T-helper 2 cell treated with Interferon-gamma antibody and Interleukin-4, amounts not matched to agents 100 ng/mL and 5 ng/mL, for 36 hours (primary cell): ENCODE data around the gene ENOX1. TPM values are rescaled to one million over a fixed set of nuclear protein-coding genes. Genes with fewer than 3 reads are reported as not detected.

Experiments
- intact Hi-C: fragments of 100-400 bp; cut with micrococcal nuclease; formaldehyde crosslinking; loops from one replicate; pipeline ENCODE4 v1.15.1; 2023
- total RNA-seq: library from RNA; stranded (reverse); gene quantifications from 2 replicates; pipeline ENCODE4 v1.2.3, GENCODE V29; 2022

The ENOX1 gene
- total RNA-seq, 1 donor from 2014 or later, result not detected

DNA sequence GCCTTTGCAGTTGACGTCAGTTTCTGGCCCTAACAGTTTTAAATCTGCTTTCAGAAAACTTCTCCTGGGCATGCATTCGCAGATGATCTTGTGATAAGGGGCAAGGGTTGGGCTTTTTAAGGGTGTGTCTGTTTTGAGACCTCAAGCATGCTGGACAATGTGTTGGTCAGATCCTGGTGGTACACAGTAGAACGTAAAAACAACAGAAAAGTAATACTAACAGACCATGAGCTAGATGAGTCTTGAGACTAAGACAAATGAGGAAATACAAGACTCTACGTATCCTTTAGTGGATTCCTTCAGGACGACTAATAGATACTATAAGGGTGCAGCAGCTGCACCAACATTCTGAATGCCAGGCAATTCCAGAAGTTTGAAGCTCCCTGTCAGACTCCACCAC, 525.8 kb downstream of the ENOX1 start:
- intact Hi-C loops, result no loop called here

DNA sequence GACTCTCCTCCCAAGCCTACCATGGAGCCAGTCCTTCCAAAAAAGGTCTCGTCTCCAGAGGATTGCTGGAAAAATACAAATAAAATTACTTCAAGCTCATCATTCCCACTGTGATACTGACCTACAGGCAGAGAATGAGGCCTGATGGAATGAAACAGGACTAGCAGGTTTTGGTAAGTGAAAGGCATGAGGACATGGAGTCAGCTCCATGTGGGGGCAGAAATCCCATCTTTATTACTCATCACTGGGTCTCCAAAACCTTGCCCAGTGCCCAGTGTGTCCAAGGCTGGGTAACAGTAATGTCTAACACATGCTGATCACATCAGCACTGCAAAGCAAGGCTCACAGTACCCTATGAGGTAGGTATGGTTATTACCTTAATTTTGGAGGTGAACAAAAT, 528.0 kb downstream of the ENOX1 start:
- intact Hi-C loops, result no loop called here

DNA sequence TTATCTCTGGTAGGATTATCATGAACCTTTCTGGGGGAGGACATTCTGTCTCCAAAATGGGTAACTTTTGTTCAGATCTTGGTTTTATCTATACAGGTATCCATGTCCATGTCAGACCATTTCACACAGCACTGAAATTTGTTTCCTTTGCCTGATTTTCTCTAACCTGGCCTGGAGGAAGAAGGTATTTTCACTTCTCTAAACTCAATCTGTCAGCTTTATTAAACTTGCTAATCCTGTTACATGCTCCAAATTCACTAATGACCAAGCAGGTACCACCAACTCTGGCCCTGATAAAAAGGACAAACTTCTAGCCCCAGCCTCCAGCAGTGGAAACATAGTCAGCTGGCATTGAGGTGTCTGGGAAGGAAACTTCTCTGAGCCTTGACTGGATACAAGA, 529.0 kb downstream of the ENOX1 start:
- intact Hi-C loops, result no loop called here

DNA sequence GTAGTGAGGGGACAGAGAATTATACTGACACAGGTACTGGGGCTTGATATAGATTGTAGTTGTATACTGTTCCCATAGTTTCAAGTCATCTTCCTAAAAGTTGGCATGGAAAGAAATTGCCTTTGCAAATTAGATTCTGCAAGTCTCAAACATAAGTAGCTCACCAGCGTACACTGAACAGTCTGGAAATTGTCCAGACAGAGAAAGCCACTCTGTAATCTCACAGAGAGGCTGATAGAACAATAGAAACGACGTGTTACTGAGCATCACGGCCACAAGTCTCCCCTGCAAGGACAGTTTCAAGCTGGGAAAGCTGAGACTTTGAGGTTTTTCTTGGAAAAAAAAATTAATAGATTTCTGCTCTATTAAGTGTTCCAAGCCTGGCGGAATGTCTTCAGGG, 534.8 kb downstream of the ENOX1 start:
- intact Hi-C loops, result no loop called here

DNA sequence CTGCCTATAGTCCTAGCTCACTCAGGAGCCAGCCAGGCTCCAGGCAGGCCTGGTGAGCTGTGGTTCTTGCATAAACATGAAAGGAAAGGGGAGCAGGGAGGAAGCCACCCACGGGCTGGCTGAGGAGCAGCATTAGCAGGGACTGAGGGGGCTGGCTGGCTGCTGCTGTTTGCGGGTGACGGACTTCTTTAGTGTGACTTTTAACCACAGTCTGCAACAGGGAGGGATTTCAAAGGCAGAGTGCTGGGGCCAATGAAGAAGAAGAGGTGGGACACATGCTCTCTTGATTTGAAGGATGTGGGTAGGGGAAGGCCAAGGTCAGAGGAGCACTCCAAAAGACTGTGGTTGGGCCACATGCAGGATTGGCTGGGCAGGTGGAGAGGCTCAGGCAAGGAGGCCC, 540.4 kb downstream of the ENOX1 start:
- intact Hi-C loops, result no loop called here

DNA sequence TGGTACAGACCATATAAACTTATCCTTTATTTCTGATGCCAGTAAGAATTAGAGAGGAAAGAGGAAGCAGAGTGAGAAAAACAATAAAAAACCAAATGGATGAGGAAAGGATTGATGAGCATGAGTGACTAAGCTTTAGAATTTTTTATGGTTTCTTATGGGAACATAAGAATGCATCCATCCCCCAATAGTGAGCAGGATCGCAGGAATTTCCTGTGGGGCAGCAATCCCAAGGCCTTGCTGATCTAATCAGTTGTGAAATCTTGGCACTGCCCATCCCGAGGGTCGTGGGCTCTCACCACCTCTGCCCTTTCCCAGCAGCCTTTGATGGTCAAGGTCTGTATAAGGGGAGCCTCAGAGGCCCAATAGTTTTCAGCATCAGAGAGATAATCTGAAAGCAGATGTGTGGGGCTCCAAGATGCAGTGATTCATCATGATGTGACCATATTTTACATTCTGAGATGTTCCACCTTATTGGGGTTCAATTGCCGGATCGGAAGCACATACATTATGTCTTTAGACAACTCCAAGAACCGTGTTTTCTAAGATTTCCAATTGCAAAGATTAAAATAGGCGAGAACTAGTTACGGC, 541.3 kb downstream of the ENOX1 start:
- intact Hi-C loops, result no loop called here

DNA sequence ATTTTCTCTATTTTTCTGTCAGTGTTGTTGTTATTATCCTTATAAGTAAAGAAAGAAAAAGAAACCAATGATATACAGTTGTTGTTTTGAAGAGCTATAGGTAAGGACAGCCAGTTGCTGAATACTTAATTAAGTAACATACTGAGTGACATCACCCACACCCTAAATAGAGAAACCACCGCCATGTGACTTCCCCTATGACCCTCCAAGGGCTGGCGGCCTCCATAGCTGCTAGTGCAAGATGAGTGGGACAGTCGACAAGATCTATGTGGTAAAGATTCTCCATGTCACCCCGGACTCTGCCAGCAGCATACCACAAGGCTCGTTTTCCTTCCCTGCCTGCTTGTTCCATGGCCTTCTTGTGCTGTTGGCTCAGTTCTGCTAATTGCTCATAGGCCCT, 542.3 kb downstream of the ENOX1 start:
- intact Hi-C loops, result no loop called here

DNA sequence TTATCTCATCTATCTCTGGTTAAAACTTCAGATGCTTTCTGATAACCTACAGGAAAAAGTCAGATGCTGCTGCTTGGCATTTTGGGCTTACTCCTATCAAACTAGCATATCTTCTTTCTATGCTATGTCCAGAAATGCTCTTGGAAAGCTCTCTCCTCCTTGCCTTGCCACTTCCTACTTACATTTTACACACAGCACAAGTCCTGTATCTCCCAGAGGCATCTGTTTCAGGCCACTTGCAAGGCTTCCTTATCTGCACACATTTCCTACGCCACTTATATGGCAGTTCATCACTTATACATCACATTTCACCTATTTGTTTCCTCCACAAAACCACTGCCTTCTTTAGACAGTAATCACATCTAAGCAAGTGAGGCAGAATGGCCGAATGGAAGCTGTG, 543.1 kb downstream of the ENOX1 start:
- intact Hi-C loops, result no loop called here

DNA sequence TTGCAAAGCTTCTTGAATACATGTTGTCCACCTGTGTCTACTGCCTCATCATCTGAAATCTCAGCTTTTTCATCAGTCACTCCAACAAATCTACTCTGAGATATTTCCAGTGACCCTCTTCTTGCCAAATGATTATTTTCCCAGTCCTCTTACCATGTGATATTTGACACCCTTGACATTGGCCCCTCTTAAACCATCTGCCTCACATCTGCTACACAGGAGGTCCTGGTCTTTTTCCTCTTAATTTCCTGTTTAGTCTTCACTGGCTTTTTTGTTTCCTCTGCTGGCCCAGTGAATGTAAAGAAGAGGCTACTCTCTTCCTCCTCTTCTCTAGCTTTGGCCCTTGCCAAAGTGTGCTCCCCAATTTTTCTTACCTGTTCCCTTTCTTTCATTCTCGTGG, 544.7 kb downstream of the ENOX1 start:
- intact Hi-C loops, result no loop called here

DNA sequence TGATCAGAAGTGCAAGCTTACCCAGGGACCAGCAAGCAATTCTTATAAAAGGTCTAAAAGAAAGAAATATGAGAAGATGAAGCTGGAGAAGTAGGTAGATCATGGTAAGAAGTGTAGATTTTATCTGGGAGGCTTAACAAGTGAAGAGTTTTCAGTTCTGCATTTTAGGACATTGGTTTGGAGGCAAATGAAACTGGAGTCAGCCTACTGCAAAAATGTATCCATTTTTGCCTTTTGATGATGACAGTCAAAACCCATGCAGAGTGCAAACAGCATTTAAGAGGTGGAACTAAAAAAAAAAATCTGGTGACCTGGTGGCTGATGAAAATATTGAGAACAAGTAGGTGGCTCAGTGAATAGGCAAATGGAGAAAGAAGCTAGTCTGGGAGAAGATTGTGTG, 546.5 kb downstream of the ENOX1 start:
- intact Hi-C loops, result no loop called here

DNA sequence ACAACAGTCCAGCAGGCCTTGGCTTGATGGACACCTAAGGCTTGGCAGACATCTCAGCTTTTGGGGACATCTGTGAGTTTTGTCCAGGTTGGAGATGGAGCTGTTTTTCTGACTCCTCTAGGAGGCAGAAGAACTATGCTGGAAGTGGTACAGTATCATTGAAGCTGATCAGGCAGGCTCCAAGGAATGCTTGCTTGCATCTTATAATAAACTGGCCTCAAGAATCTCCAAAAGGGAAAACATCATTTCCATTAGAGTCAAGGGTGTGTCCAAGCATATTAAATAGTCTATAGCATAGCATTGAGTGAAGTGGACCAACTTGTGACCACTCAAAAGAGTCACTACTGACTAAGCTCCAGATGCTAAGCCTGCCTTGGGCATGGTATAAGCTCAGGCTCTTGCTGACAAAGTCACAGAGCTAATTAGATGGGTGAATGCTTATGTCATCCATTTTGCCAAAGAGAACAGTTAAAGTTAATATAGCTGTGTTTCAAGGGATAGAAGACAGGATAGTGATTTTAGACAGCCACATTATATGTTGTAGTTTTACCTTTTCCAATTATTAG, 547.4 kb downstream of the ENOX1 start:
- intact Hi-C loops, result no loop called here

DNA sequence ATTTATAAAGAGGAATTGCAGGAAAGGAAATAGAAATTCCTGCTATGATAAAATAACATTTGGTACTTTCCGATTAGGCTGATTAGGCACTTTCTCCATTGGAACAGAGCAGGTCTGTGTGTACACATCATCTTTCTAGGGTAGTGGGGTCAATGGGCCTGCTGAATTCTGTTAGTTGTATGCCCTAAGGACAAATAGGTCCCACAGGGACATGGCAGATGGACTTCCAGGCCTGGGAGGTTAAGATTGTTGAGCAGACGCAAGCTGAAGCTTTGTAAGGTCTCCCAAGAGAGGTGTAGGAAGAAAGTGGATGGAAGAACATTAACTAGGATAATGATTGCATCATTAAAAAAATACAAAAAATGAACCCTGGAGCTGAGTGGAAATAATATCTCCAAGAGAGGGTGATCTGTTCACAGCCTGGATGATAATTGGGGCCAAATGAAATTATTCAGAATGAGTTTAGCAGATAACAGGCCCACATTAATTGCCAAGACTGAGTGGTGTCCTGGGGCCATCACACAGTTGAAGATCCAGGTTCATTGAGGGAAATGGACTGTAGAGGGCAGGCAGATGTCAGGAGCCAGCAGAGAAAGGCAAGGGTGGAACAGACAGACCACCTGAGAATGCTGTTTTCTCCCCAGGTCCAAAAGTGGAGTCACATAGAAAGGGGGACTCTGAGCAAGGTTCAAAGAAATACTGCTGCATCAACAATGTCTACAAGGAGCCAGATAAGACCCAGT, 548.3 kb downstream of the ENOX1 start:
- intact Hi-C loops, result no loop called here

DNA sequence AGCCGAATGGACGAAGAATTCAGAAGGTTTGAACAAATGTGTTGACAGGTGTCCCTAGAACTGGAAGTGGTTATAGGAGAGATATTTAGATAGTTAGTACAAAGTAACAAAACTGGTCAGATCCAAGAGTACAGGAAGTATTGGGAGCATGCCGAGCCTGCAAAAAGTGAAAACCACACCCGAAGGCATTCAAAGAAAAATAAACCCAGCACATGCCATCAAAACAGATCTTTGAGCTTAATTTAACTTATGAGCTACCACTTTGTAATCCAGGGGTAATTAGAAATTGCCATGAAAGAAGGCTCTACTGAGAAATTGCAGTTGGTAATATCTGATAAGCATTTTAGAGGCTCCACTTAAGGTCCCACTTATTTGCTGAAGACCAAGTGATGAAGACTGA, 549.2 kb downstream of the ENOX1 start:
- intact Hi-C loops, result no loop called here

DNA sequence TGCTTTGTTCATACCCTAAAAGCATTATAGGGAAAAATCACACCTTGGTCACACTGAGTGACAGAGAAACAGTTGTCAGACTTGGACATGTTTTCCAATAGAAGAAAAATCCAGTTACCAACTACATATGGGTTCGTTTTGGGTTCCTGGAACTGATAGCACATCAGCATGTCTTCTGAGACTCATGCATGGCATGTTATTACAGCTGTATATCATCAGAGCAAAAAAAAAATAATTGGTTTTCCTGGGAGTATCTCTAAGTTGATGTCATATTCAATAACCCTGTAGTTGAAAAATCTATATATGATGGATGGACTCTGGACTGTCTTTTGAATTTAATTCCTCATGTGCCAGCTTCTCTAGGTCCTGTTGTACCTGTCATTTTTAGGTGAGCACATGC, 551.7 kb downstream of the ENOX1 start:
- intact Hi-C loops, result no loop called here

DNA sequence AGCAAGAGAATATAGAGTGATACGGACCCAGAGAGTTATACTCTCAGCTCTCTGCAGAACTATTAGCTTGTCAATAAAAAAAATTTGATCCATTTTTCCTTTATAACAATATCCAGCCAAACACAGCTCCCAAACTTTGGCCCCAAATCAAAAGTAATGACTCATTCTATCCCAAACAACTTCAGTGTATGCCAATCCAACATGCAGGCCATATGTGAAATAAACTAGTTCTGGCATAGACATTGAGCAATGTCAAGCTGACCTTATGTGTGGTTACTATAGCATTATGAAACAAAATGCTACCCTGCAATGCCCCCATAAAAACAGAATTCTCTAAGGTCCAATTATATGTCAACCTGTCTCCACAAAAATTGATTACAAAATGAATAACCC, 553.9 kb downstream of the ENOX1 start:
- intact Hi-C loops, result no loop called here

DNA sequence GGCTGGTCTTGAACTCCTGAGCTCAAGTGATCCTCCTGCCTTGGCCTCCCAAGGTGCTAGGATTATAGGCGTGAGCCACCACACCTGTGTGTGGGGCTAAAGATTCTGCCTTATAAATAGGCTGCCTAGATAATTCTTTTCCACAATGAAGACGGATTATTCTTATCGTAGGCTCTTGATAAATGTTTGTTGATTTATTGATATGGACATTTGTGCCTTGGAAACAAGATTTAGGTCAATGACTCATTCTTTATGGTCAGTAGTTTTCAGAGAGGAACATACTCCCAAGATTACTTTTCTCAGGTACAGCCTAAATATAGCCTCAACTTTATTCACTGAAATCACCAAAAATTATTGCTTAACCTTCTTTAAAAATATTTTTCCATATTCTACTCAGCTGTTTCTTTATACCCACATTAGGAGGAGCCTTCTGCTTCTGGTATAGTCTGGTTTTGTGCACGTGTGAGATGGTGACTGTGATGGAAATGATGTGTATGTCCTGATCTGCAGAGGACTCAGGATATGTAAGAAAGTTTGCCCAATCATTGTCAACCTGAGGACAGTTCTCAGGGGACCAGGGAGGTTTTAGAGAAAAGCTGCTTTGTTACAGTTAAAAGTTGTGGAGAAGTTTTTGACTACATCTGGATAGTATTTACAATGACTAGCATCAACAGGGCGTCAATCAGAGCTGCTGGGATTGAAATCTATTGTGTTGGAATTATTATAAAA, 554.5 kb downstream of the ENOX1 start:
- intact Hi-C loops, result no loop called here

DNA sequence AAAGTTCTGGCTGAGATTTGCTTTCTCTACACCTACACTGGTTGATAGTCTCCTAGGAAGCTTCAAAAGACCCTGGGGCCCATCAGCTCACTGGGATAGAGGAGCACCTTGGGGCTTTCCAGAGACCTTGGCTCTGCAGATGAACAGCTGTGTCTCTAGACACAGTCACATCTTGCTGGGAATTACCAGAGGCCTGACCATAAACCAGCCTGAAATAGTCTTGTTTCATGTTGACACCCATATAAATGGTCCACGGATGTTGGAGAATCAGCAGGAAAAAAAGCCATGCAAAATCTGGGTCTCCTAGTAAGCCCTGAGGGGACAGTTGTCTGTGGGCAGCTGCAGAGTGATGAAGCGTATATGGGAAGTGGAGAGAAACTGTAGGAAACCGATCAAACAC, 555.8 kb downstream of the ENOX1 start:
- intact Hi-C loops, result no loop called here

DNA sequence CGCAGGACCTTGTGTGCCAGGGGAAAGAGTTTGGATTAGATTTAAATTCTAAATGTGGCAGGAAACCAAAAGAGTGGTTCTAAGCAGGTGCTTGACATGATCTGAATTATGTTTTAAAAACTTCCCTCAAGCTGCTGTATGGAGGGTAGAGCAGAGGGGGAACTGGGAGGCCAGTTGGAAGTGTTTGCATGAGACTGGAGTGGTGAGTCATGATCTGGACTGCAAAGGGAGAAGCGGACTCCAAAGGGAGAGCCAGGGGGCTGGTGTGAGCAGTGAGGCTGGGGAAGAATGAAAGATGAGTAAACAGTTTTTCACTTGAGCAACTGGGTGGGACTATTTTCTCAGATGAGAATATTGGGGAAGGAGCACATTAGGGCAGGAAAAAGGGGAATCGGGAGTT, 557.3 kb downstream of the ENOX1 start:
- intact Hi-C loops, result no loop called here

DNA sequence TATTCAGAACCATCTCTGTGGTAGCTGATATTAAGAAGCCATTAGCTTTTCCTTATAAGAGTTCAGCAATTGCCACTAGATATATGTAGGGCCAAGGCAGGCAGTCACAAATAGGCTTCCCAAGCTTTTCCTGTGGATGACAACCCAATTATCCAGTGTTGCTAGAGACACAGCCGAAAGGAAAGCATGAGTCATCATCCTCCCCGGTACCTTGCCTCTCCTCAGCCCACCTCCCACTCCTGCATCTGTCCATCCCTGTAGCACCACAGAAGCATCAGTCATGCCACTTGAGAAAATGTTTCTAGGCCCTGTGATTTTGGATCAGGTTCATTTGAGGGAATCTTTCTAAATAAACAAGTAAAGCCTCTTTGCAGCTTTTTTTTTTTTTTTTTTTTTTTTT, 559.1 kb downstream of the ENOX1 start:
- intact Hi-C loops, result no loop called here

DNA sequence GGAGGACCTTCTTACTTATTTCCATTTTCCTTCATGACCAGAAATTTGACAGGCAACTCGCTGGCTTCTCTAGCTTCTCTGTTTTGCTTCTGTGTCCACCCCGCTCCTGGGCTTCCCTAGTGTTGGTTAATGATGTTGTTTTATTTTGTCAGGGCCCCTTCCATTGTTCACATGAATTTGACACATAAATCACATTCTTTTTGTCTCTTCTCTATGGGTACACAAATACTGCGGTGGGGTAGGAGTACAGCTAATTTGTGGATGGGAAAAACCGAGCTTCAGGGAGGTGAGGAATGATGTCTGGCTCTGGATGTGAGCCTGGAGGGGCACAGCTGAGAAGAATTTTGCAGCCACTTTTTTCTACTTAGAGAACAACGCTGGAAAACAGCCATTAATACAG, 563.6 kb downstream of the ENOX1 start:
- intact Hi-C loops, result no loop called here

DNA sequence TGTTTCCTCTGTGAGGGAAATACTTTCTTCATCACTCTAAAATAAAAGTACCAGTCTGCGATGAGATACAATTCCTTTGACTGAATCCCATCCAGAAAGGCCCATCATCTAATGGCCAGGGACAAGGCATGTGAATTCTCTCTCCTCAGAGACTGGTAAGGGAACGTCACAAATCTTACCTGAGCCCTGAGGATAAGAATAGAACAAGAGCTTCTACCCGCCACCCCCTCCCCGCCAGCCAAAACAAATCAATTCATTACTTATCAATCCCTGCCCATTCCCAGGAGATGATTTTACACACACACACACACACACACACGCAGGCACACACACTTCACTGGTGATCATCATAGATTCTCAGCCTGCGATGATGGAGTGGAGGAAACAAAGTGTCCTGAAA, 564.7 kb downstream of the ENOX1 start:
- intact Hi-C loops, result no loop called here

DNA sequence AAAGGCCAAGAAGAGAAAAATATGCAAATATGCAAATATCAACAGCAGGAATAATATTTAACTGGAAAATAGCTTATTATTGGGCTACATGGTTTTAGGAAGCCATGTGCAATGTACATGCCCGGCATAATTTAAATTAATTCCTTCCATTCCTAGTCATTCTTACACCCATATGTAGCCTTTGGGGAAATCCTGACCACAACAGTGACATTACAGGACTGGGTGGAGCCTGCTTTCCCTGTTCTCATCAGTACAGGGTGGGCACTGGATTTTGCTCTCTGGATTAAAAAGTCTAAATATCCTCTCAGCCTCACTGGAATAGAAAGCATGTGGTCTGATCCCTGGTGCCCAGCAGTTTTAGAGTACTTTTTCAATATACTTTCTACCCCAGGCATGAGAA, 565.2 kb downstream of the ENOX1 start:
- intact Hi-C loops, result no loop called here
